Renal pelvis (tissue), 4 donors: ENCODE data around the gene GAS6. TPM values are rescaled to one million over a fixed set of nuclear protein-coding genes. Genes with fewer than 3 reads are reported as not detected.

Source experiments
- DNase-seq: peaks from one replicate; pipeline ENCODE4 v3.0.0-alpha.2; 2013
- polyA plus RNA-seq, 3 donors: library from polyadenylated mRNA; unstranded; fragments of 120-200 nt; gene quantifications; one replicate each; pipeline ENCODE4 v1.2.1, GENCODE V29; 2013; ENCODE audit not compliant: insufficient read length in 3 of 3

The GAS6 gene
- polyA plus RNA-seq, 3 donors, result 28.5 to 32.7 (median 30.4) TPM

DNA sequence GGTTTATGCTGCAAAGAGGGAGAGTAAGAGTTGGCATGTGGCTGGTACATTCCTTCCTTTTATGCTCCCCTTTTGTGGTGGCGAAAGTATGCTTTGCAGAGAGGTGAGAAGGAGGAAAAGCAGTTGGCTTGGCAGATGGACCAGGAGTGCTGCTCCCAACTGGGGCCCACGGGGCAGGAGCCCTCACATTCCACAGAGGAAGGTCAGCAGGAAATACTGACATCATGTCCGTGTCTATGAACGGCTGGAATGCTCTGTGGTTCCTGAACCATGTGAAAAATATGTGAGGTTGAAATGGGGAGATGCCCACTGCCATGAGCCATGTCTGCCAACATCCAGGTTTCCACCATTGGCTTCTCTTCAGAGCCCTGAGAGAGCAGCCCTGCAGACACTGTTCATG, 33.3 kb upstream of the GAS6 start:
- DNase-seq, result no peak

DNA sequence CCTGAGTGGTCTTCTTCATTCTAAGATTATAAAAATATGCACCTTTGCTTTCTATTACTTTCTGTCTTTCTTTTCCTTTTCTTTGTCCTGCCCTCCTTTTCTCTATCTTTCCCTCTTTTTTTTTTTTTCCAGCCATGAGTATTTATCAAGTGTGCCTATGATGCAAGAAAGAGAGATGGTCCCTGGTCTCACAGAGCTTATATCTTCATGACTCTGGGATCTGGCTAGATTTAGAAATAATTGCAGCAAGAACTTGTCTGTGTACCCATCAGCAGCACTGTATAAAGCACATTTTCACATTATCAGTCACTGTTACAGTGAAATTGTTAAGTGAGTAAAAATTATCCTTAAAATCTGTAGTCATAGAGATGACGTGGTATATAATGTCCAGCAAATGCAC, 31.6 kb upstream of the GAS6 start:
- DNase-seq, result no peak

DNA sequence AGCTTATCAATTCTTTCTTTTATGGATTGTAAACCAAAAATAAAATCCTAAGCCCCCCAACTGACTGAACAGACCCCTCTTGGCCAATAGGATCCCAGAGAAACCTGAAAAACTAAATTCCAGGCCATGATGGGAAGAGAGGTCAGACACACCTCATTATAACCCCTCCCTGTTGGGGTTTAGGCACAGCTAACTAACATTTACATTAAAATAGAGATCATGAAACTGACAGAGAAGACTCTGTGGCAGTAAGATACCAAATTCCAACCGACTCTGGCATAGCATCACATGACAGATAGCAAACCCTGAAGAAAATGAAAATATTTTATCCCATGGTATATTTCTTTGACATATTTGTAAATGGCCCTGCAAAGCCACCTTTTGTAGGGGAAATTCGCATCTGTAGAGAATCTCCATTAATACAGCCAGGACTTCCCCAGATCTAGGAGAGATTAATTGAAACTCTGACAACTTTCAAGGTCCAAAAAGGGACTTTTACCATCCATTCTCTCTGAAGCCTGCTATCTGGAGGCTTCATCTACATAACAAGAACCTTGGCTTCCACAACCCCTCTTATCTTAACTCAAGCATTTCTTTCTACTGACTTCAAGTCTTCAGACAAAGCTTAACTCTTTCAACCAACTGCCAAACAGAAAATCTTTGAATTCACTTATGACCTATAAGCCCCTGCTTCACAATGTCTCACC, 27.1 kb upstream of the GAS6 start:
- no peak for DNase-seq

DNA sequence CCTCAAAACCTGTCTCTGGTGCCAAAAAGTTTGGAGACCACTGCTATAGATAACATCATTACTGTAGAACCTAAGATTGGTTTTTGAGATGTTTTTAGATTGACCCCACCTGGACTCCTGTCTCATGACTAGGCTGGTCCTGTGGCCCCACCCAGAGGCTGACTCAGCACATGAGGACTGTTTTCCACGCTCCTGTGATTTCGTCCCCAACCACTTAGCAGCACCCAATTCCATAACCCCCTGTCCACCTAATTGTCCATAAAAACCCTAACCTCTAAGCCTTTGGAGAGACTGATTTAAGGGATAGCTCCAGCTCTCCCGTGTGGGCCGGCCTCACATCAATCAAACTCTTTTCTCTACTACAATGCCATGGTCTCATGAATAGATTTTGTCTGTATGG, 25.6 kb upstream of the GAS6 start:
- DNase-seq, result no peak

DNA sequence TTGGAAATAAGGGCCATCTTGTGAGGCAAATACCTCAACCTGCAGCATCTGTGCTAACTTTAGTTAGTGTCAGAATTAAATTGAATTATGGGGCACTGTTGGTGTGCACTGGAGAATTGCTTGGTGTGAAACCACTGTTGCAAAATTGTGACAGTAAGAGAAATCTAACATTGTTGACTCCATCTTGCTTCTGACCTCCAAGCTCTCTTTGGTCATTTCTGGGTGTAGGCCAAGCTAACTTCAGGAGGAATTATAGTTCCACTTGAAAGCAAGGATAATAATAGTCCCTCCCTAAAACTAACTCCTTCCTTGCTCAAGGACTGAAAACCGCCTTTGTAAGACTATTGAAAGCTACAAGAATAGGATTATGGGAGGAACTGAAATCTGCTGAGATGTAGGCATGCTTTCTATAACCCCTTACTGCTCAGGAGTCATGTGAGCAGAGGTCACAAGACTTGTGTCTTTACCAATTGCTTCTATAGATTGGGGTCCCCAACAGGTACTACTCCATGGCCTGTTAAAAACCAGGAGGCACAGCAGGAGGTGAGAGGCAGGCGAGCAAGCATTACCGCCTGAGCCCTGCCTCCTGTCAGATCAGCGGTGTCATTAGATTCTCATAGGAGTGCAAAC, 24.9 kb upstream of the GAS6 start:
- DNase-seq, result no peak

DNA sequence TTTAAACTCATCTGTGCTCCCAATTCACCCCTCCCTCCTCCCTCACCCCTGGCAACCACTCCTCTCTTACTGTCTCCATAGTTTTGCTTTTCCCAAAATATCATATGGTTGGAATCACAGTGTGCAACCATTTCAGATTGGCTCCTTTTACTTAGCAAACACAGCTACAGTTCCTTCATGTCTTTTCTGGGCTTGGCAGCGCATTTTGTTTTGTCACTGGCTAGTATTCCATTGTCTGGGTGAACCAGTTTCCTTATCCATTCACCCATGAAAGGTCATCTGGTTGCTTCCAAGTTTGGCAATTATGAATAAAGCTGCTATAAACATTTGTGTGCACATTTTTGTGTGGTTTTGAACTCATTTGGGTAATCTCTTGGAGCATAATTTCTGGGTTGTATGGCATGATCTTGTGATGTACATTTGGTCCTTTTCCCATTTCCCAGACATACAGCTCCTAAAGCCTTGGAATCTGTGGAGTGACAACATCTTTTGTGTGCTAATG, 23.9 kb upstream of the GAS6 start:
- DNase-seq, result no peak

DNA sequence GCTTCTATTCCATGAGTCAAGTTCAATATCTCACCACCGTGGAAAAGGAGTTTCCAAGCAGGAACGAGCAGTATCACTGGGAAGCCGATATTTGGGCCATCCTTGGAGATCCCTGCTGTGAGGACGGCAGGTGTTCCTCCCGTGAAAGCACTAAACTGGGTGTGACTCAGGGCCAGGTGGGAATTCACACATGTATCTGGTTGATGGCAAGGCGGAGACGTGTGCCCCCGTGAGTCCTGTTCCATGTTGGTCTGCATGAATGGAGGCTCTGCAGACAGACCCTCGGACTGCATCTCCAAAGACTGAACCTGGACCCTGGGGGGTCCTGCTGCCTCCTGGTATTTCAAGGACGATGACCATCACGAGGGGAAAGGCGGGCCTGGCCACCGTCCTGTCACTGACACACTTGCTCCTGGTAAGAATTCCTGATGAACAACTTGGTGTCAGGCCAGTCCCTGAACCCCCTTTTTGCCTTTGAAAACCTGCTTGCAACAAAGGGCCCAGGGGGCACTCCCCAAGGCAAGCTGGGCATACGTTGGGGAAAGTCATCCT, 22.8 kb upstream of the GAS6 start:
- no peak for DNase-seq

DNA sequence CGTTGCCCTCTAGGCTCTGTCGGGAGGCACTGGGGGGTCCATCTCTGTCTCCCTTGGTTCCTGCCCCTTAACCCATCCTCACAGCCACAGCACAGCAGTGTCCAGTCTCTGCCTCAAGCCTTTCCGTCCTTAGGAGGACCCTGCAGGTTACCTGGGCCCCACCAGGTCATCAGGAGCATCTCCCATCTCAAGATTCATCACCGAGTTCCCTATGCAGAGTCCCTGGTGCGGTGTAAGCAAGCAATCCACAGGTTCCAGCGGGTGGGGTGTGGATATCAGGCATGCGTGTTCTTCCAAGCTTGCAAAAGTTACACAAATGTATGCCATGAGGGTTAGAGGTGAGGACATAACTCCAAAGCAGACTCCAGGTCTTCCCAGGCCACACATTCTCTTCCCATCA, 20.9 kb upstream of the GAS6 start:
- no peak for DNase-seq

DNA sequence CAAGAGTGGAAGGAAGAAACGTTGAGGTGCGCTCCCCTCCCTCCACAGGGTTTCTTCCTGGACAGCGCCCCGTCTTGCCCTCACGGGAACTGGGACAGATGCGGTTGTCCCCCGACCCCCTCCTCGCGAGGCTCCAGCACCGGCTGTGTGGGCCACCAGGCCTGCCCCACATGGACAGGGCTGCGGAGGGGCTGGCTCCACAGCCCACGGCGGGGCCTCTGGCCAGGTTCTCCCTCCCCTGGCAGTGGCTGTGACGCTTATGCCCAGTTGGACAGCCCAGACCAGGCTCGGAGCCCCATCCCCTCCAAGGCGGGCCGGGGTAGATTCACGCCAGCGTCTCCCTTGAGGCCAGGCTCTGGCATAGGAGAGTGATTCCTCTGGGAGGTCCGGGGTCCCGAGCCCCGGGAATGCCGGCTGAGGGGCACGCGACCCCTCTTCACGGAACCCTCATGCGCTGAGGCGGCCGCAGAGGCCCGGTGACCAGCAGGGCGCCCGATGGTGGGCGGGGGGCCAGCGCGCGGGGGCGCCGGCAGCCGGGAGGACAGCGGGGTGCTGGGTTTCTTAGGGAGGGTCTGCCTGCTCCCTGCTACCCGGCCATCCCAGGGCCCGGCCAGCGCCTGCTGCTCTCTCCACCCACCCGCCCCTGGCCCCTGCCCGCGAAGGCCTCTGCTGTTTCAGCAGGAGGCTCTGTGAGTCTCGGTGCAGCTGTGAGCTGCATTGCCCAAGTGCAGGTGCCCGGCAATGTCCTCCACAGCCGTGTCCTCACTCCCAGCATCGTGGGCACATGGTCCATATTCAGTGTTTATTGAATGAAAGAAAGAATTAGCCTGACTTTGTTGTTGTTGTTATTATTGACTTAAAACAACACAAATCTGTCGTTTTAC, 20.3 kb upstream of the GAS6 start:
- no peak for DNase-seq

DNA sequence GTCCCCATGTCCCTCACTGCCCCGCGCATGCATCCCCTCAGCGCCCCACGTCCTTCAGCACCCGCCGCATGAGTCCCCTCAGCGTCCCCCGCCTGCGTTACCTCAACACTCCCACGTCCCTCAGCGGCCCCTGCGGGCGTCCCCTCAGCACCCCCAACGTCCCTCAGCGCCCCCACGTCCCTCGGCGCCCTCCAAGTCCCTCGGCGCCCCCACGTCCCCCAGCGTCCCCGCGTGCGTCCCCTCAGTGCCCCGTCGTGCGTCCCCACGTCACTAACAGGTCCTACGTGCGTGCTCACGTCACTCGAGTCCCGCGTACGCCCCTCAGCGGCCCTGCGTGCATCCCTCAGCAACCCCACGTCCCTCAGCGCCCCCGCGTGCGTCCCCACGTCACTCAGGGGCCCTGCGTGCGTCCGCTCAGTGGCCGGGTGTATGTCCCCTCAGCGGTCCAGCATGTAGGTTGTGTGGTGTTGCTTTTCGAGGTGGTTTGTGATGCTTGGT, 19.5 kb upstream of the GAS6 start:
- DNase-seq, result no peak

DNA sequence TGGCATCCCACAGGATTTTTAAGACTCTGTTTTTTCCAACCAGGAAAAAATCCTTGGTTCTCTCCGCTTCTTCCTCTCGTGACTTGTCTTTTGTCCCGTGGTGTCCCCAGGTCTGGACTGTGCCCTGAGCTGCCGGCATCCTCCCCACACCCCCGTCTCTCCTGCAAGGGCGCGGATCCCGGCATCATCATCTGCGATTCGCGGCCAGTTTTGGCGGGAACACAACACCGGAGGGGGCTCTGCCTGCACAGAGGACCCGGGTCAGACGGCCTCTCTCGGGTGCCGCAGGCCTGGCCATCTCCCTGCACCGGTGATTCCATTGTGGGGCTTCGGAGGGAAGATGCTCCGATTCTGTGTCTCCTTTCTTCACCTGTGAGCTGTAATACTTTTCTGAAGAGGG, 18.8 kb upstream of the GAS6 start:
- no peak for DNase-seq

DNA sequence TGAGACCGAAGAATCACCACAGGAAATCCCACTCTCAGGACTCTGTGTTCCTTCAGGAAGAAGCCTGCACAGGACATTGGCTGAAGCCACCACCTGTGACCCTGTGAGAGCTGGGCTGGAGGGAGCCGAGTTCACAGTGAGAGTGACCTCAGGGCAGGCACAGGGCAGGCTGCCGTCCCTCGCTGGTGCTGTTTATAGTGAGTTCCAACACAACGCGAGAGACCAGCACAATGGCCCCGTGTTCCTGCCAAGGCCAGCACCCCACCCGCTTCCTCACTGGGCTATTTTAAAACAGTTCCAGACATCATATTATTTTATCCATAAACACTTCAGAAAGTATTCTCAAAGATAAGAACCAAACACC, 18.4 kb upstream of the GAS6 start:
- no peak for DNase-seq

DNA sequence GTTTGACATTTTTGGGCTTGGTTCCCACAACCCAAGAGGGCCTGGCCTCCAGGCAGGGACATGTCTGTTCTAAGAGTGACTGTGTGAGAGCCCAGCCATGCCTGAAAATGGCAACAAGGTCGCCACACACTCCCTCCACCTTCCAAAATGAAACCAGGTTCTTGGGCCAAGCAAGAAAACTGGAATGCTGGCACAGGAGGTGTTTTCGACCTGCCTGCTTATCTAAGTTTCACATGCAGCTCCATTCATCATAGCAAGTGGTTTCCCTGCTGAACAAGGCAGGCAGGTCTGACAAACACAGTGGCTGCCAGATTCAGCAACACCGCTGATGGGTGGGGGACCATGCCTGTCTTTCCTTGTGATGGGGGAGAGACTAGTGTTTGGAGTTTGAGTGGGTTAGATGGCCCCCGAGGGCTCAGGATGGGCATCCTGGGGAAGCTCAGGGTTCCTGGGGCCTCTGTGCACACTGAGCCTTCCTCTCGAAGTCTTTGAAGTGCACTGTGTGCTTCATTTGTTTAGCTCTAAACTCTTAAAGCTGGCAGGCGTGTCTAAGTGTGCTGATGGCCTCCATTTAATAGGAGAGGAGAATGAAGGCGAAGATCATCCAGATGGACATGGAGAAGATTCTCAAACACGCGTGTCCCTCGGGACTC, 17.9 kb upstream of the GAS6 start:
- no peak for DNase-seq

DNA sequence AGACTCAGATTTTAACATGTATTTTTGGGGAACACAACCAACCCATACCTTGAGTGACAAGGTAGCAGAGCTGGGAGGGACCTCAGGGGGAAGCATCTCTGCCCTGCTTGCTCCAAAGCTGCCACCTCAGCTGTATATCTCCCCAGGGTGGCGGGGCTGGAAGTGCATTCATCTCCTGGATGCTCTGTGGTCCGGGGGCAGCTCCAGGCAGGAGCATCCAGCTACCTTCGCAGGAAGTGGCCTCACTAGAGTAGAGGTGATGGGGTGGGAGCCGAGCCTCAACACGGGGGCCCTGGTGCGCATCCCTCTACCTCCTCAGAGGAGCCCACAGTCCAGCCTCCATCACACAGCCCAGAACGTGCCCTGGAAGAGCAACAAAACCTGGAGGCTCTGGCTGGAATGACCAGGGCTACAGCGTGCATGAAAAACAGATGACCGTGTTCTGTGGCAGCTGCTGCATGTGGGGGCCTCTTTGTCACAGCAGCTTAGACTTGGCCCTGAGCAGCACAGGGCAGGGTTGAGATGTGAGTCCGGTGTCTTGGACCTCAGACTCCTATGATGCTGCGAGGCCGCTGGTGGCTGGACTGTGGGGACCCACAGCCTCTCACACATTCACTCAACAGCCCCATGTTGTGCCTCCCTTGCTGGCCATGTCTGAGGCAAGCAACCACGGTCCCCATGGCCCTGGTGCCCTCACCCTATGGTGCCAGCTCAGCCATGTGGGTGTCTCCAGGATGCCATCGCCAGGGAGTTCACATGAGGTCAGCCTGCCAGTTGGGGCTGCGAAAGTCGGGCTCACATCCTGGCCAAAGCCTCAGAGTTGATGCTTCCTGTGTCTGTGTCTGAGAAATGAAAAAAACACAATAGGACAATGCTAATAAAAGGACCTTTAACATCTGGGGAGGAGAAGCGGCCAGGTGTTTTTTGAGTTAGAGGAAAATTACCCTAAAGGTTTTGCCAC, 17.1 kb upstream of the GAS6 start:
- DNase-seq, result no peak

DNA sequence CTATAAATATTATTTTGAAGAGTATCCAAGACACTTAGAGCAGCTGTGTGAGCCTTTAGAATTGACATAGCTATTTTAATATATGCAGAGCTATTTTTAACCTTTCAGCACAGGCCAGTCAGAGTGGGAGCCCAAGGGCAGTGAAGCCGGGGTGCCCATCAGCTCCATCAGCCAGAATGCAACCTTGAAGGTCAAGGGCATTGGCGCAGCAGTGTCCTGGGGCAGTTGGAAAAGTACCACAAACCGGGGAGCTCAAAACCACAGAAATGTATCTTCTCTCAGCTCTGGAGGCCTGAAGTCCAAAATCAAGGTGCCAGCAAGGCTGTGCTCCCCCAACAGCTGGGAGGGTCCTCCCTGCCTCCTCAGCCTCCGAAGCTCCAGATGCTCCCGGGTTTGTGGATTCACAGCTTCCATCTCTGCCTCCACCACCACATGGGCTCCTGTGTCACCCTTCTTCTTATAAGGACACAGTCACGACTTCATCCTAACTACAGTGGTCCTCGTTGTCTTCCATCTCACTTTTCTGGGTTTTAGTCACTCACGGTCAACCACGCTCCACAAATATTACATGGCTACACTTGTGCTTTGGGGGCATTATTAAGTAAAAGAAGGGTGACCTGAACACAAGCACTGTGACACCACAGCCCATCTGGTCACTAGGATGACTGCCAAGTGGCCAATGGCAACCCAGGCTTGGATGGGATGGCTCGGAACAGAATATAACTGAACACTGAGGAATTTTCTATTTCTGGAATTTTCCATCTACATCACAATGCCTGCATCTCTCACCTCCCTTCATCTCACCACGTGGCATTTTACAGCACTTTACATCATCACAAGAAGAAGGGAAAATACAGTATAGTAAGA, 15.9 kb upstream of the GAS6 start:
- DNase-seq, result no peak

DNA sequence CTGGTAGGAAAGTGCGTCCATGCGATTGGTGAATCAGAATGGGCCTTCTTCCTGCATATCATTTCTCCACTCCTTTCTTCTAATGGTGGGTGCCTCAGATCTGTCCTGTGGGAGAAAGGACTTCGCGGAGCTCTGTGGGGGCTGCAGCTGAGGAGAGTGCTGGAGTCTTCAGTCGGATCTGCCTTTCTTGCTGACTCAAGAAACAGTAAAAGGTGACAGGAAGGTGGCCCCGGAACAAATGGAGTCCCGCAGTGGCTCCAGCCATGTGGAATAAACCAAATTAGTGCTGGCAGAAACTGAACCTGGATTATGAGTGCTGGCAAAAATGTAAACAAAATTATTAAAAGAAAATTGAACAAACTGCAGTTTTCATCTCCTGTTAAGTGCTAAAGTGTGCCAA, 15.1 kb upstream of the GAS6 start:
- no peak for DNase-seq

DNA sequence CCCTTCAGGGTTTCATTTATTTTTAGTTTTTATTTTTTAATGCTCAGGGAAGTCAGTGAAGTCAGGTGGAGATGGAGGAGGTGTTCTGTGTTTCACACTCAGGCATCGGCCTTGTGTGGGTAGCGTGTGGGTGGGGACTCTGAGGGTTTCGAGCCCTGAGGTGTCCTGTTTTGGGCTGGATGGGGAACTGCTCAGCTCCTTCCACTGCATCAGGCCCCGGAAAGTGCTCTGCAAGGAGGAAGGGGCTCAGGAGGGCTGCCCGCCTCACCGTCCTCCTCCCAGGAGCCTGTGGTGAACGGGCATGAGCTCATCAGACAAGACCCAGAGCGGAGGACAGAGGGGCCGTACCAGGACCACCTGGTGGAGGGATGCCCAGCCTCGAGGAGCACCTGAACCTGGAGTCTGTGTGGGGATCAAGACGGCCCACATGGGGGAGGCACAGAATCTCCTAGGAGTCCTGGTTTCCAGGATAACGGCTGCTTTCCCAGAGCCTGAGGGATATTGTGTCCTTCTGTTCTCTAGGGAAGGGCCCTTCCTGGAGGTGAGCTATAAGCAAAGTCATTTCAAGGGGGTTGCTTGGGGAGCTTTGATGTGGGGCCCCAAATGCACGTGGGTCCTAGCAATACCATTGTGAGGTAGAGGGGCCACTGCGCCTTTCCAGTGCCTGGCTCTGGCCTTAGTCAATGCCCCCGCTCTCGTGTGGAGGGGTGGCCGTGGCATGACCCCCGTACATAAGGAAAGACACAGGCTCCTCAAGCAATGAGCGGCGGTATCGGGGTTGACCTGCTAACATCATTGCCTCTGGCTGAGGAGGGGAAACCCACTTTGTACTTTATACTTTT, 13.5 kb upstream of the GAS6 start:
- DNase-seq, result no peak

DNA sequence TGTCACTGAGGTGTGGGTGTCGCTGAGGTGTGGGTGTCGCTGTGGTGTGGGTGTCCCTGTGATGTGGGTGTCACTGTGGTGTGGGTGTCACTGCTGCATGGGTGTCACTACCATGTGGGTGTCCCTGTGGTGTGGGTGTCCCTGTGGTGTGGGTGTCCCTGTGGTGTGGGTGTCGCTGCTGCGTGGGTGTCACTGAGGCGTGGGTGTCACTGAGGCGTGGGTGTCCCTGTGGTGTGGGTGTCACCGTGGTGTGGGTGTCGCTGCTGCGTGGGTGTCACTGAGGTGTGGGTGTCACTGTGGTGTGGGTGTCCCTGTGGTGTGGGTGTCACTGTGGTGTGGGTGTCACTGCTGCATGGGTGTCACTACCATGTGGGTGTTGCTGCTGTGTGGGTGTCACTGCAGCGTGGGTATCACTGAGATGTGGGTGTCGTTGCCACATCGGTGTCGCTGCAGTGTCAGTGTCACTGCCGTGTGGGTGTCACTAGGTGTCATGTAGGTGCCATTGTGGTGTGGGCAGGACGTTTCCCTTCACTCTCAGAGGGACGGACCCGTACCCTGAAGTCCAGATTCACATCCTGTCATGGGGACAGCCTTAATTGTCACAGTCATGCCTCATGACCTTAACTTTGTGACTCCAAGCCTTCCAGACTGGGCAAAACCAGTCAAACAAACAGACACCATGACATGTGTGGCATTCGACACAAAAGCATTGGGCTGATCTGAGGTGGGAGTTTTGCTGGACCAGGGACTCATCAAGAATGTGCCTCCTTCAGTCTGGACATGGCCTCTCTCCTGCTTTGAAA, 12.7 kb upstream of the GAS6 start:
- DNase-seq, result no peak
